GM03348 (cell line): ENCODE results near the gene PLA2G10.
"Not testable (repeated sequence)": the region's sequence is repeated elsewhere in the genome, so short reads cannot be mapped to it uniquely, and the experiment has no call there.

Experiments used
- DNase-seq: peaks from one replicate; pipeline ENCODE4 v3.0.0; 2012; ENCODE audit warnings: low spot score

Gene PLA2G10

GRCh38 chr16:14694129-14694528 lies at the start of gene PLA2G10:
TSS of gene PLA2G10 (minus strand) at chr16:14694308. CDS start at chr16:14694229, 79 bp downstream.
- not testable (repeated sequence) for DNase-seq

- DNase-seq = not testable (repeated sequence)
Observed at GRCh38 chr16:14742273-14743128, 48.4 kb upstream of the PLA2G10 start, which contains the start of gene NPIPA2. TSS of gene NPIPA2 (plus strand) at chr16:14742533. CDS start at chr16:14748066, 5,533 bp downstream.

GRCh38 chr16:14741794-14742193 lies 47.7 kb upstream of the PLA2G10 start:
- not testable (repeated sequence) for DNase-seq

GRCh38 chr16:14740832-14741385 lies 46.8 kb upstream of the PLA2G10 start:
- DNase-seq = not testable (repeated sequence)

GRCh38 chr16:14733233-14733632 lies 39.1 kb upstream of the PLA2G10 start:
- DNase-seq = not testable (repeated sequence)

GRCh38 chr16:14703156-14704011 lies 9.3 kb upstream of the PLA2G10 start, which contains the start of gene NPIPA3:
TSS of gene NPIPA3 (plus strand) at chr16:14703411. CDS start at chr16:14708944, 5,533 bp downstream.
- DNase-seq = not testable (repeated sequence)

GRCh38 chr16:14702672-14703071 lies 8.6 kb upstream of the PLA2G10 start:
- not testable (repeated sequence) for DNase-seq

GRCh38 chr16:14701859-14702258 lies 7.8 kb upstream of the PLA2G10 start:
- DNase-seq = not testable (repeated sequence)

GRCh38 chr16:14685870-14686793 lies 8.0 kb downstream of the PLA2G10 start:
- not testable (repeated sequence) for DNase-seq

GRCh38 chr16:14682121-14682520 lies 12.0 kb downstream of the PLA2G10 start:
- no peak for DNase-seq

- no peak for DNase-seq
Observed at GRCh38 chr16:14681115-14681514, 13.0 kb downstream of the PLA2G10 start.

- DNase-seq = not testable (repeated sequence)
Observed at GRCh38 chr16:14680396-14680795, 13.7 kb downstream of the PLA2G10 start.

- DNase-seq = no peak
Observed at GRCh38 chr16:14678748-14679497, 15.2 kb downstream of the PLA2G10 start.

- no peak for DNase-seq
Observed at GRCh38 chr16:14677627-14678026, 16.5 kb downstream of the PLA2G10 start.

- DNase-seq = no peak
Observed at GRCh38 chr16:14676633-14677032, 17.5 kb downstream of the PLA2G10 start.

- no peak for DNase-seq
Observed at GRCh38 chr16:14672403-14672971, 21.6 kb downstream of the PLA2G10 start.

- no peak for DNase-seq
Observed at GRCh38 chr16:14669776-14670175, 24.3 kb downstream of the PLA2G10 start.

GRCh38 chr16:14668556-14669223 lies 25.4 kb downstream of the PLA2G10 start:
- DNase-seq = no peak
